Mucosa of descending colon (tissue), 3 donors: Measurements from ENCODE around the gene SULF2. TPM values are rescaled to one million over a fixed set of nuclear protein-coding genes. Genes with fewer than 3 reads are reported as not detected.
A peak's percentile ranks its signal among the peaks of the same experiment; 100 is the strongest.

Experiments used
- ATAC-seq: fragments of 200-7000 bp; cut with Tn5 transposase; one replicate; pipeline ENCODE4 v1.9.1; 2020; ENCODE audit warnings: mild to moderate bottlenecking, moderate library complexity
- DNase-seq, 3 donors: peaks; one replicate each; pipeline ENCODE4 v3.0.0-alpha.2; 2020
- H3K36me3 ChIP-seq: fragments of 200-600 bp; one replicate; pipeline ENCODE4 v1.8.0; 2021; ENCODE audit warnings: low read depth, mild to moderate bottlenecking
- H3K4me1 ChIP-seq: fragments of 200-600 bp; one replicate; pipeline ENCODE4 v1.8.0; 2021; ENCODE audit warnings: low read depth, mild to moderate bottlenecking
- H3K4me3 ChIP-seq: fragments of 200-600 bp; one replicate; pipeline ENCODE4 v1.8.0; 2021; ENCODE audit warnings: mild to moderate bottlenecking
- H3K9me3 ChIP-seq: fragments of 200-600 bp; one replicate; pipeline ENCODE4 v1.8.0; 2021; ENCODE audit warnings: mild to moderate bottlenecking
- CTCF ChIP-seq: fragments of 200-600 bp; IDR thresholded peaks from one replicate; pipeline ENCODE4 v1.8.0; 2022; ENCODE audit warnings: antibody characterized with exemption, mild to moderate bottlenecking
- intact Hi-C, 2 donors: fragments of 100-400 bp; cut with DNase I in 1 of 2; cut with micrococcal nuclease in 1 of 2; formaldehyde crosslinking; loops; one replicate each; pipeline versions ENCODE4 v1.11.0 to v1.11.1; 2022; cut with DNase I, micrococcal nuclease
- total RNA-seq, 3 donors: library from RNA; stranded (reverse); fragmentation: NEBNext Ultra II Directional in 2 of 3; extraction: Animal tissue kit (Norgen Biotek cat#: 25700) in 2 of 3; gene quantifications; one replicate each; pipeline versions ENCODE4 v1.2.1 to v1.2.4, GENCODE V29; 2021 to 2023
- donor health status: DM: no; HTN: no; CAD: no; lungs with moderate emphysema.
- donor health status: DM: no; HTN: no; CAD: no.
- donor health status: DM: no; HTN: yes; CAD: no.

SULF2 gene
- total RNA-seq, 3 donors from 2014 or later: 102 to 181 (median 144) TPM

- Histone ChIP-seq H3K4me3 (no peak overlapping the region), H3K36me3 (no peaks in the 10 kb centered on the region), H3K9me3 (no peaks in the 10 kb centered on the region), H3K4me1 (no peaks in the 10 kb centered on the region)
- TF ChIP-seq CTCF: no peak
- ATAC-seq (no peak), DNase-seq (no peak)
- intact Hi-C loops: no loop called here
Observed at GRCh38 chr20:47708140-47708807, 77.0 kb downstream of the SULF2 start.

GRCh38 chr20:47706345-47706744 lies 78.9 kb downstream of the SULF2 start:
- Histone ChIP-seq H3K9me3 (no peaks in the 10 kb centered on the region), H3K4me3 (no peak overlapping the region), H3K4me1 (no peaks in the 10 kb centered on the region), H3K36me3 (no peaks in the 10 kb centered on the region)
- no peak for DNase-seq
- no peak for ATAC-seq
- intact Hi-C loops: no loop called here
- no peak for TF ChIP-seq CTCF

GRCh38 chr20:47705497-47705856 lies 79.8 kb downstream of the SULF2 start:
- Histone ChIP-seq H3K9me3 (no peaks in the 10 kb centered on the region), H3K4me1 (no peaks in the 10 kb centered on the region), H3K36me3 (no peaks in the 10 kb centered on the region), H3K4me3 (no peak overlapping the region)
- TF ChIP-seq CTCF: no peak
- DNase-seq (no peak), ATAC-seq (no peak)
- intact Hi-C loops: no loop called here

- intact Hi-C loops: no loop called here
- Histone ChIP-seq H3K36me3 (no peaks in the 10 kb centered on the region), H3K4me1 (no peaks in the 10 kb centered on the region), H3K9me3 (no peaks in the 10 kb centered on the region), H3K4me3 (no peak overlapping the region)
- TF ChIP-seq CTCF: no peak
- DNase-seq (no peak), ATAC-seq (peak; percentile 17)
Observed at GRCh38 chr20:47704746-47705496, 80.4 kb downstream of the SULF2 start.

- Histone ChIP-seq H3K4me3 (no peak overlapping the region), H3K9me3 (no peaks in the 10 kb centered on the region), H3K4me1 (no peaks in the 10 kb centered on the region), H3K36me3 (no peaks in the 10 kb centered on the region)
- DNase-seq (no peak), ATAC-seq (no peak)
- TF ChIP-seq CTCF: no peak
- intact Hi-C loops: no loop called here
Observed at GRCh38 chr20:47703748-47704147, 81.5 kb downstream of the SULF2 start.
